NT2/D1 (cell line): ENCODE data around the gene FLAD1.

Experiments
- SUZ12 ChIP-seq: IDR thresholded peaks from 2 replicates; pipeline ENCODE4 v1.6.1; 2011; ENCODE audit not compliant: insufficient read length, insufficient read depth; ENCODE audit errors: extremely low read depth
- YY1 ChIP-seq: IDR thresholded peaks from 2 replicates; pipeline ENCODE4 v1.6.1; 2011; ENCODE audit not compliant: insufficient read length, insufficient read depth
- ZNF274 ChIP-seq: IDR thresholded peaks from 2 replicates; pipeline ENCODE4 v1.6.1; 2011; ENCODE audit warnings: mild to moderate bottlenecking, low read depth, low read length

DNA sequence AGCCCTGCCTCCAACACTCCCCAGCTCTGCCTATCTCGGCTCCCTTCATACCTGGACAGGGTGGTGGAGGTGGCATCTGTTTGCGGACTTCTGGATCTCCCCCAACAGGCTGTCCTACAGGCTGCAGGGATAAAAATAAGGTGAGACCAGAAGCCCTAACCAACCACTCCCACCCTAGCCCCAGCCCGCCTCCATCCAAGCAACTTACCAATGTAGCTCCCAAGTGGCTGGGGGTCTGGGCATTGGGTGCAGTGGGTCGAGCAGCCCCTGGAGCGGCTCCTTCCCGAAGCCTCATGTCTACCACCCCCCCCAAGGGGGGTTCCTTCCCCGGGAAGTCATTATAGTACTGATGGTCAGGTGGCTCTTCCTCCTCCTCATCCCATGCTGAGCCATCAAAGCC is 17.0 kb upstream of the FLAD1 start:
- TF ChIP-seq YY1: no peak
- no peak for TF ChIP-seq ZNF274
- no peak for TF ChIP-seq SUZ12
